Measurements from ENCODE around the gene CRABP1.

CRABP1 gene

DNA sequence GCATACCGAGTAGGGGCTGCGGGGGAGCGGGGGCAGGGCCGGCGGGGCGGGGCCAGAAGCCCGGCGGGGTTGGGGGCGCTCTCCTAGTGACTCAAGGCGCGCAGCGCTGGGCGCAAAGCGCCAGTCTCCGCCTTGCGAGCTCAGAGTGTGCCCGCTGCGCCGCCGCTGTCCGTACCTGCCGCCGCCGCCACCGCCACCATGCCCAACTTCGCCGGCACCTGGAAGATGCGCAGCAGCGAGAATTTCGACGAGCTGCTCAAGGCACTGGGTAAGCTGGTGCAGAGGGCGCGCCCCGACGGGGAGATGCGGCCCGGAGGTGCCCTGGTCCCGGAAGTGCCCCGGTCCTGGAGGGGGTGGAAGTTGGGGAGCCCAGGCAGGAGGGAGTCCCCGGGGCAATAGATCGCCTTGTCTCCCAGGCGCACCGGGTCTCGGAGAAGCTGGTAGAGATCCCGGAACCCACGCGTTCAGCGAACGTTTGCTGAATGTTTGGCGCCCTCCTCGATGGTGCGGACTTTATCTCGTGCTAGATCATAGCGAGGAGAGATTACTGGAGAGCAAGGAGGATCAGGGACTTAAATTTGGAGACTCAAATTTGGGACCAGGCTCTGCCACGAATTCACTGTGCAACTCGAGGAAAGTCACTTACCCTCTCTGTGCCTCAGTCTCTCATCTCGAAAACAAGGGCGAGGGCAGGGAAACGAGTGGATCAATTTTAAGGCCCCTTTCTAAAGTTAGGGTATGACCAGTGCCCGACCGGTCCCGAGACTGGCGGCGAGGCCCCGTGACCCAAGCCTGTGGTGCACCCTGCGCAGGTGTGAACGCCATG, at the start of gene CRABP1:
TSS of gene CRABP1 (plus strand) at position 123 of the 826 bp plus-strand sequence. CDS start at position 199, 76 bp downstream.
- DNase-seq: no peak

- DNase-seq: no peak
Observed at GRCh38 chr15:78291052-78291451, 49.1 kb upstream of the CRABP1 start.

DNA sequence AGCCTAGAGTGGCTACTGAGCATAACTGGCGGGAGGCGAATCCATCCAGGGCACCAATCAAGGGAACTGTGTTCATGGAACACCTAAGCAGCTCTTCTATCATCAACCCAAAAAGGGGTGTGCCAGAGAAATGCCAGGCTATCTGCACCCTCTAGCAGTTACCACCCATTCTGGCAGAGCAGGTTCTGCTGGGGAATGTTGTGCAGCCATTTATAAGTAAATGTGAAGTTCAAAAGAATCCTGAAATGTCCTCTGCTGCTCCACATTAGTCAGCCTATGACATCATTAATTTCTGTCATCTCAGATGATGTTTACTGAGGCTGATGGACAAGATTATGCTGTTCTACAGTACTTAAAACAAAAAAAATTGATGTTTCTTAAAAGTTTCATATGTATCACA, 48.5 kb upstream of the CRABP1 start:
- DNase-seq: no peak

DNA sequence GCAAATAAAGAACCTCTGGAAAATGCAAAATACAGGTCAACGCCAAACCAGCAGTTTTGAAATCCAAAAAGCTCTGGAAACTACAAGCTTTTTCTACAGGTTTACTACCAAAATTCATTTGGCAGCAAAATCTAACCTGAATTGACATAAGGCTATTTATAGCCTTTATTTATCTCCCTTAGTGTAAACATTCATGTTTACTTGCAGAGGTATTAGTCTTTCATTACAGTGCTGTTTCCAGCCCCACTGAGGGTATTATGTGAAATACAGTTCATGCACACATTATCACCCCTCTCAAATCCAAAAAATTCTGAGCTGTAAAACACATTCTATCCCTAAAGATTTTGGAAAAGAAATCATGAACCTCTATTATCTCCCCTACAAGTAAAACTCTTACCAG, 47.9 kb upstream of the CRABP1 start:
- no peak for DNase-seq

DNA sequence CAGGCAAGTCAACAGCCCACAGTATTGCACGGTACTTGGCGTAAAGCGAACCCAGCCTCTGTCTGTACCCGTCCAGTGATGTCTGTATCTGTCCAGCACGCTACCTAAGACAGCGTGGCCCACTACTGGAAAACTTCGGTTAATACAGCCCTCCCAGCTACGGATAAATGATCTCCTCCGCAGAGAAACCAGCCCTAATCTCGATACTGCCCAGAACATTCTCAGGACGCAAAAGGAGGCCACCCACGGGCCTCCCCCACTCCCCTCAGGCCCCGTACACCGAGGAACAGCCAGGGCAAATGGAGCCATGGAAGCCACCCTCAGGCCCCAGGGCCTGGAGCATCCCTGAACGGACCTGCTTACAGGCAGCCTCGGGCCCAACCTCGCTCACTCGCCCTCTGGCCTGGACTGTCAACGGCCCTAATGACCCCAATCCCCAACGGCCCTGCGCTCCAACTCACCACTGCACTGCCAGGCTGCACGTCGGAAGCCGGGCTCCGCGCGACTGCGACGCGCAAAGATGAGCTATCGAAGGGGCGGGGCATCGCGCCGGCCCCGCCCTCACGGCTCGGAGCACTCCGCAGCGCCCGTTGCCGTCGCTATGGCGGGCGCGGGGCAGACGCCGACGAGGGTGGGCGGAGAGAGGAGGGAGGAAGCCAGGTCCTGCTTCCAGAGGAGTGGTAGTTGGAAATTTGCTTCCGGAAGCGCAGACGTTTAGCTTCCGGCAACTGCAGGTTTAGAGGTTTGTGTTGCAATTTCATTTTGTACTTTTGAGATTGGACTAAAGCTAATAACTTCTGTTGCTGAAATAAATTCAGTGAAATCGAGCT, 40.8 kb upstream of the CRABP1 start, which contains the start of gene SKIC8:
TSS of gene SKIC8 (minus strand) at position 509 of the 830 bp plus-strand sequence. CDS start 3,923 bp downstream, outside the sequence.
- DNase-seq: peak; percentile 96

GRCh38 chr15:78301326-78301725, 38.8 kb upstream of the CRABP1 start:
- no peak for DNase-seq

DNA sequence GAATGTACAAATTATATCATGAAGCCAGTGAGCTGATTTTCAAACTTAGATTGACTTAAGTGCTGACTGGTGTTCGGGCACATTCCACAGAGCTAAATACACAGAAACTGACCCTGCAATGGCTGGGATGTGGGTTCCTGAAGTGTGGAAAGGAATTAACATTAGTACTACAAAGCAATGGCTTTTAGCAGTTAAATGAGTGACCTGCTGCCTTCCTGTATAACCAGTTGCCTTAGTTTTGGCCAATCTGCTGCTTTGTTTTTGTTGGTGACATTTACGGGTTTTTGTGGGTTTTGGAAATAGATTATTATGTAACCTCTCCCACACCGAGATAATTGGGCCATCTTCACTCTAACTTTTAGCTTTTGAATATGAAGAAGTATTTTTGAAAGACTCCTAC, 38.3 kb upstream of the CRABP1 start:
- no peak for DNase-seq

DNA sequence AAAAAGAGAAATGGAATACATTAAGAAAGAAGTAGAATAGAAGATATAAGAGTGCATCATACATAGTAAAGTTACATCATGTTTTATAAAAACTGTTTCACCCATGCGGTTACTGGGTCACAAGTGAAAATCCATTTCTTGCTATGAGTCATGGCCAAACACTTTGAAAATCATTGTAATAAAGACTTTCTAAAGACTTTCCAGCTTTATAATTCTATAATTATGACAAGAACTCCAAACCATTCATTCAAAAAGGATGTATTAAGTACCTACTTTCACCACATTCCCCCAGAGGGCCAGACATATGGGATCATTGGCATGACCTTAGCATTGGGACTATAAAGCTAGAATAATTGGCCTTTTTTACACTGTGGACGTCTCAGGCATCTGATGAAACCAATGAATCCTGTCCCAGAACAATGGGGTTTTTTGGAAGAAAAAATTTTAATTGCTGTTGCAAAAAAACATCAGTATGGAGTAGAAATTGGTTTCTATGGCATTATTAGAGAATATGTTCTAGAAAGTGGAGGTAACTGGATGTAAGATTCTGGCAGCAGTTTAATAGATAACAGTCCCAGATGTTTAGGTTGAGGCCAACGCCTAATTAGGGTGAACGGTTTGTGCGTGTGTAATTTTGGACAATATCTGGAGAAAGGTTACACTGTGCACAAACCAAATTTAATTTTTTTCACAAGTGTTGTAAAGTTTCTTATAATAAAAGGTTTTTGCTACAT, 37.4 kb upstream of the CRABP1 start:
- no peak for DNase-seq

DNA sequence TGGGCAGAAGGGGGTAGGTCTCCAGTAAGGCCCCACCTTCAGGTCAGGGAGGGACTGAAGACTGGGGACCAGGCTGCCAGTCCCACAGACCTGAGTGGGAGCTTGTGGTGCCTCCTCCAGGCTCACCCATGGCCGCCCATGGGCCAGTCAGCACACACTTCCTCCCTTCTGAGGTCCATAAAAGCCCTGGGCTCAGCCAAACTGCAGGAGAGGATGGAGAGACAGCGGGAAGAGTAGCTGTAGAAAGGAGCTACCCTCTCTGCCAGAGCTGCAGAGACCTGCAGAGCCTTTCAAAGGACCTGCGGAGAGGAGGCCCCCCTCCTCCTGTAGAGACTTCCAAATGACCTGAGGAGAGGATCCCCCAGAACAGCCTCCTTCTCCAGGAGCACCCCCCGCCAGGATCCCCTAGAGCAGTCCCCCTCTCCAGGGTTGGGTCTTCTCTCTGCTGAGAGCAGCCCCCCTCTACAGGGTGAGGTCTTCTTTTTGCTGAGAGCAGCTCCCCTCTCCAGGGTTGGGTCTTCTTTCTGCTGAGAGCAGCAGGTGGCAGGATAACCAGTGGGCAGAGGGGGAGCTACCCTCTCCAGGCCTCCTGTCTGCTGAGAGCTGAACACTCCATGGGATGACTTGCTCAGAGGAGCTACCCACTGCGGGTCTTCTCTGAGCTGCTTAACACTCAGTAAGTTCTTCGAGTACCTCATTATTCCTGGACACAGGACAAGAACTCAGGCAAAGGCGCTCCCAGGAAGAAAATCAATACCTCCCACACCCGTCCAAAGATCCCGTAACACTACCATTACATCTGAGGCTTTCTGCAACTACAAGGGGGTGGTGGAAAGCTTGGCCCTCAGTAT, 35.7 kb upstream of the CRABP1 start:
- DNase-seq: no peak

- DNase-seq: no peak
Observed at GRCh38 chr15:78306176-78306774, 33.9 kb upstream of the CRABP1 start.

DNA sequence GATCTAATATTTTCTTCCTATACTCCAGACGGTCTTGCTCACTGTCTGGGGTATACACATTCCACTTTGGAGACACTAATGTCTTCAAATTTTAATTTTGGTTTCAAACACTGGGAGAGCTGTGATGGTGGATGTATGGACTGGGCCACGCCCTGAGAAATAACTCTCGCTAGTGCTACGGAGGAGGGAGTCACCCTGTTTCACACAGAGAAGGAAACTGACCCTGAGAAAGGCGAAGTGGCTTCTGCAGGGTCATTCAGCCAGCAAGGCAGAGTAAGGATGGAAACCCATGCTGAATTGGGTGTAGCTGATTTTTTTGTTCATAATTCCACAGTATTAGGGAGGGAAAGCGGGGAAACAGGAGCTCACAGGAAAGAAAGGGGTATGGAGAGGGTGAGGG, 32.2 kb upstream of the CRABP1 start:
- DNase-seq: no peak

DNA sequence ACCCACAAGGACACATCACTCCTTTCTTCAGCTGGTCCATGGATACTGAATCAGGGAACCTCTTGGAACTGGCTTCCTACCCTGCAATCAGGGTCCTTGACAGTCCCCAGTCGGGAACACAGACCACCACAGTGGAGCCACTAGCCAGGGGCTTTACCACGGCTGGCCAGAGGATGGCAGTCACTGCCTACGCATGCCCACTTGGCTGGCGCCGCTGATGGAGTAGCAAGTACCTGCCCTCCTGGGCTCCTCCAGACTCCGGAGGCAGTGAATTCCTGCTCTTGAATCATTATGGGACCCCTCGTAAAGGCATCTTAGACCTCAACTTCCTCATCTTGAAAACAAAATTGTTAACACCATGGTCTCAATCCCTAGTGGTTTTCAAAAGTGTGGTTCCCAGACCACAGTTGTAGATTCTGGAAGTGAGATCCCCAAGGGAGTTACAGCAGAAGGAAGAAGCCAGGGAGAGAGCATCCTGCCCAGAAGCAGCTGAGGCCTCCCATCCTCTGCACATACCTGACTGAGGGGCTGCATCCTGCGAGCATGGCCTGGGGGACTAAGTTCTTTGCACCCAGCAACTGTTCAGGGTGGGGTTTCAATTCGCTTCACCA, 31.6 kb upstream of the CRABP1 start:
- DNase-seq: peak; percentile 65

DNA sequence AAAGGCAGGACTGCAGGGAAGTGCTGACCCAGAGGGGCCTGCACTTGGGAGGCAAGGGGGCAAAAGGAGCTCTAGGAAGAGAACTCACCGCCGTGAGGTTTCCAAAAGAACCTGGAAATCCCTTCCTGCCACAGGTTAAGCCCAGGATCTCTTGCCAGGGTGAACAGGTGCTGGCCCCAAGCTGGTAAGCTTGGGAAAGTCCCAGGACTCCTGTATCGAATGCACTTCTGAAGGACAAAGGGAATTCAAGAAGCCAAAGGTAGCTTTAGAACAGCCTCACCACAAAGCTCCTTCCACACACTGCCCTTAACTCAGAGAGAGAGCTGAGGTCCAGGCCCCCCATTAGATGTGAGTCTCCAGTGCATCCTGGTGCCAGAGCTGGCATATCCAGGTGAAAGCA, 28.9 kb upstream of the CRABP1 start:
- DNase-seq: no peak

- no peak for DNase-seq
Observed at GRCh38 chr15:78312536-78312935, 27.6 kb upstream of the CRABP1 start.

GRCh38 chr15:78312957-78313356, 27.2 kb upstream of the CRABP1 start:
- no peak for DNase-seq

DNA sequence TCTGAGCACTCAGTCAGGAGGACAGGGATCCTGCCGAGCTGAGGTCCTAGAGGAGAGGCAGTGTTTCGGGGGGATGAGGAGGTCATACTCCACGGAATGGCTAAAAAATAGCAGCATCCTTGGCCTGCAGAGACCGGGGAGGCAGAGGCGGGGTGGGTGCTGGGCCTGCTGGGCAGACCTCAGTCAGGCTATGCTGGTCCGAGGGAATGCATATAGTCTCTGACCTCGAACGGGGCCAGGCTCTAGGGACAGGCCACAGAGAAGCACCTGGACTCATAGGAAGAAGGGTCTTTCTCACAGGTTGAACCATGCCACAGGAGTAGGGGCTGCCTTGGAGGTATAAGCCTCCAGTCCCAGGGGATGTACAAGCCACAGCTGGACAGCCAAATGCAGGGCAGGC, 26.8 kb upstream of the CRABP1 start:
- no peak for DNase-seq

DNA sequence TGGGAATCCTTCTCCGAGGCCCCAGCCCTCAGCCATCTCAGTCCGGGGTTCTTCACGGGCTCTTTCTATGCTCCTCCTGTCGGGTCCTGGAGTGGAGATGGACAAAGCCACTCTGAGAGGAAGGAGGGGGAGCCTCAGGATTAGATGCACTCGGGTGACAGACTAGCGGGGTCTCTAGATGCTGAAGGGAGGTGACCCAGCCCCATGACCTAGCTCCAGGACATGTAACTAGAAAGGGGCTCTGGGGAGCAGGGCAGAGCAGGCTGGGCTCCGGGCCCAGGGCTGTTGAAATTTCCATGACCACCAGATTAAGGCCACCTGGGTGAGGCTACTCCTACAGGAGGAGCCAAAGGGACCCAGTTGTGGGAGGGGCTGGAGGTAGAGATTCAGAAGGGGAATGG, 26.0 kb upstream of the CRABP1 start:
- DNase-seq: no peak

- peak; percentile 35 for DNase-seq
Observed at GRCh38 chr15:78315686-78316282, 24.4 kb upstream of the CRABP1 start.

DNA sequence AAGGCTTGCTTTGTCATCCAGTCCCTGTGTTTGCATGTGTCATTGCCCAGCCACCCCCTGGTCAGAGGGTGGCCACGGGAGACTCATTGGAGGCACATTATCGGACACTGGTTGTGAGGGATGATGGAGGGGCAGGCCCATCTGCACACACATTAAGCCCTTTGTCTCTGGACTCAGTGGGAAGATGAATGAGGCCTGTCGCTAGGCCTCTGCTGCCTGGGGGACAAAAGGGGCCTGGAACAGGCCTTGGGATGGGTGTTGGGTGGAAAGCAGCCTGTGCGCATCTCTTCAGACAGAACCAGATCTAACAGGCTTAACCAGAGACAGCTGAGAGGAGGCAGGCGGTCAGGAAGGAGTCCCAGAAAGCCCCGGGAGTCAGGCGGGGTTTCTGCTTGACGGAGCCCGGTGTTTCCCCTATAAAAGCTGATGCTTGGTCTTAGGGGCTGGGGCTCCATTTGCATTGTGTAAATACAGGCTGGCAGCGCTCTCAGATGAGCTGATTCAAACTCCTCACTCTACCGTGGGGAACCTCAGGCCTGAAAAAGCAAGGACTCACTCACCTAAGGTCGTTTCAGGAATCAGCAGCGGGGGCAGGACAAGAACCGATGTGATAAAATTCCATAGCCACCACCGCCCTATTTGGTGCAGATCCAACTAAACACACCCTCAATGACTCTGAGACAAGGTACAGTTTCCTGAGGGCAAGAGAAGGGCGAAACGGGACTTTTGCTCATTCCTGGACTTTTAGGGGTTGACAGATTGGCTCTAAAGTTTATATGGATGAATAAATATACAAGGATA, 23.7 kb upstream of the CRABP1 start:
- DNase-seq: no peak
